A549 (cell line): ENCODE measurements around the gene MAD2L1BP.

Experiments
- CHD4 ChIP-seq: fragments of 200-600 bp; sonication (generic); IDR thresholded peaks from 2 replicates; pipeline ENCODE4 v1.6.1; 2016; ENCODE audit warnings: antibody characterized with exemption, mild to moderate bottlenecking, borderline replicate concordance
- ESRRA ChIP-seq: fragments of 150-350 bp; IDR thresholded peaks from 2 replicates; pipeline ENCODE4 v1.6.1; 2014; ENCODE audit warnings: mild to moderate bottlenecking, low read length, borderline replicate concordance
- JUNB ChIP-seq: fragments of >200 bp; sonication (Bioruptor Twin); formaldehyde crosslinking; IDR thresholded peaks from 2 replicates; pipeline ENCODE4 v1.6.1; 2016
- MYC ChIP-seq: IDR thresholded peaks from 2 replicates; pipeline ENCODE4 v1.6.1; 2012; ENCODE audit warnings: mild to moderate bottlenecking, inconsistent platforms, low read length, improper control_type of control experiment, borderline replicate concordance
- POLR2A ChIP-seq: IDR thresholded peaks from 2 replicates; pipeline ENCODE4 v1.6.1; 2012; ENCODE audit warnings: mild to moderate bottlenecking, low read length
- RCOR1 ChIP-seq: fragments of 150-350 bp; IDR thresholded peaks from 2 replicates; pipeline ENCODE4 v1.6.1; 2014; ENCODE audit warnings: antibody characterized with exemption, low read length, low read depth
- RFX5 ChIP-seq: fragments of 450-650 bp; IDR thresholded peaks from 2 replicates; pipeline ENCODE4 v1.7.1; 2014; ENCODE audit warnings: antibody characterized with exemption, mild to moderate bottlenecking, moderate library complexity
- SREBF2 ChIP-seq: fragments of 450-650 bp; IDR thresholded peaks from 2 replicates; pipeline ENCODE4 v1.6.1; 2014; ENCODE audit warnings: mild to moderate bottlenecking, moderate library complexity
- TF ChIP-seq, protein P1 (sequence below): fragments of >200 bp; sonication (Bioruptor Twin); formaldehyde crosslinking; IDR thresholded peaks from 3 replicates; pipeline ENCODE4 v1.5.1; 2016
- TF ChIP-seq, protein P2 (sequence below): IDR thresholded peaks from 2 replicates; pipeline ENCODE4 v1.6.1; 2012
- TF ChIP-seq, protein P3 (sequence below): fragments of 250-450 bp; sonication (Bioruptor Pico); IDR thresholded peaks from 2 replicates; pipeline ENCODE4 v1.5.0; 2021; ENCODE audit warnings: mild to moderate bottlenecking, moderate library complexity, borderline replicate concordance

DNA sequence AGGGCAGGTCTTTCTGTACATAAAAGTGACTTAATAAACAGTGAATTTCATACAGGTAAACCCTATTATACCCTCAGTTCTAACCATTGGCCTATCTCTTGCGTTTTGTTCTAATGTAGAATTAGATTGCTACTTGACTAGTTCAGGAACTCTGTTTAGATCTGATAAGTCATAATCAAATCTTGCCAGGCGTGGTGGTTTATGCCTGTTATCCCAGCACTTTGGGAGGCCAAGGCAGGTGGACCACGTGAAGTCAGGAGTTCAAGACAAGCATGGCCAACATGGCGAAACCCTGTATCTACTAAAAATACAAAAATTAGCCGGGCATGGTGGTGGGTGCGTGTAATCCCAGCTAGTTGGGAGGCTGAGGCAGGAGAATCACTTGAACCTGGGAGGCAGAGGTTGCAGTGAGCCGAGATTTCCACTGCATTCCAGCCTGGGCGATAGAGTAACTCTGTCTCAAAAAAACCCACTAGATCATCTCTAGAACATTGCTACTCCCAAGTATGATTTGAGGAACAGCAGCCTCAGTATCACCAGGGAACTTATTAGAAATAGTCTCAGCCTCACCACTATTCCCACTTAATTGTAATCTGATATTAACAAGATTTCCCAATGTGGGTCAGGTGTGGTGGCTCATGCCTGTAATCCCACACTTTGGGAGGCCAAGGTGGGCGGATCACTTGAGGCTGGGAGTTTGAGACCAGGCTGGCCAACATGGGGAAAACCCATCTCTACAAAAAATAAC, 18.7 kb upstream of the MAD2L1BP start:
- TF ChIP-seq SREBF2, result no peak
- no peak for TF ChIP-seq MYC
- TF ChIP-seq POLR2A, result no peak
- TF ChIP-seq, protein P1, sequence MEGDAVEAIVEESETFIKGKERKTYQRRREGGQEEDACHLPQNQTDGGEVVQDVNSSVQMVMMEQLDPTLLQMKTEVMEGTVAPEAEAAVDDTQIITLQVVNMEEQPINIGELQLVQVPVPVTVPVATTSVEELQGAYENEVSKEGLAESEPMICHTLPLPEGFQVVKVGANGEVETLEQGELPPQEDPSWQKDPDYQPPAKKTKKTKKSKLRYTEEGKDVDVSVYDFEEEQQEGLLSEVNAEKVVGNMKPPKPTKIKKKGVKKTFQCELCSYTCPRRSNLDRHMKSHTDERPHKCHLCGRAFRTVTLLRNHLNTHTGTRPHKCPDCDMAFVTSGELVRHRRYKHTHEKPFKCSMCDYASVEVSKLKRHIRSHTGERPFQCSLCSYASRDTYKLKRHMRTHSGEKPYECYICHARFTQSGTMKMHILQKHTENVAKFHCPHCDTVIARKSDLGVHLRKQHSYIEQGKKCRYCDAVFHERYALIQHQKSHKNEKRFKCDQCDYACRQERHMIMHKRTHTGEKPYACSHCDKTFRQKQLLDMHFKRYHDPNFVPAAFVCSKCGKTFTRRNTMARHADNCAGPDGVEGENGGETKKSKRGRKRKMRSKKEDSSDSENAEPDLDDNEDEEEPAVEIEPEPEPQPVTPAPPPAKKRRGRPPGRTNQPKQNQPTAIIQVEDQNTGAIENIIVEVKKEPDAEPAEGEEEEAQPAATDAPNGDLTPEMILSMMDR, result no peak
- no peak for TF ChIP-seq JUNB
- TF ChIP-seq, protein P2, sequence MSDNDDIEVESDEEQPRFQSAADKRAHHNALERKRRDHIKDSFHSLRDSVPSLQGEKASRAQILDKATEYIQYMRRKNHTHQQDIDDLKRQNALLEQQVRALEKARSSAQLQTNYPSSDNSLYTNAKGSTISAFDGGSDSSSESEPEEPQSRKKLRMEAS, result no peak
- no peak for TF ChIP-seq CHD4
- no peak for TF ChIP-seq RFX5
- no peak for TF ChIP-seq RCOR1
- TF ChIP-seq, protein P3, sequence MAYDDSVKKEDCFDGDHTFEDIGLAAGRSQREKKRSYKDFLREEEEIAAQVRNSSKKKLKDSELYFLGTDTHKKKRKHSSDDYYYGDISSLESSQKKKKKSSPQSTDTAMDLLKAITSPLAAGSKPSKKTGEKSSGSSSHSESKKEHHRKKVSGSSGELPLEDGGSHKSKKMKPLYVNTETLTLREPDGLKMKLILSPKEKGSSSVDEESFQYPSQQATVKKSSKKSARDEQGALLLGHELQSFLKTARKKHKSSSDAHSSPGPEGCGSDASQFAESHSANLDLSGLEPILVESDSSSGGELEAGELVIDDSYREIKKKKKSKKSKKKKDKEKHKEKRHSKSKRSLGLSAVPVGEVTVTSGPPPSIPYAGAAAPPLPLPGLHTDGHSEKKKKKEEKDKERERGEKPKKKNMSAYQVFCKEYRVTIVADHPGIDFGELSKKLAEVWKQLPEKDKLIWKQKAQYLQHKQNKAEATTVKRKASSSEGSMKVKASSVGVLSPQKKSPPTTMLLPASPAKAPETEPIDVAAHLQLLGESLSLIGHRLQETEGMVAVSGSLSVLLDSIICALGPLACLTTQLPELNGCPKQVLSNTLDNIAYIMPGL (CRISPR knock-in tag), result no peak
- TF ChIP-seq ESRRA, result no peak
